ENCODE measurements around the gene ZNF410.

- no peak for TF ChIP-seq CTCF (IDR thresholded peaks at IDR 0.05)
- no peak for TF ChIP-seq POLR2A (IDR thresholded peaks at IDR 0.05)
Observed at GRCh38 chr14:73861073-73861472, 25.6 kb upstream of the ZNF410 start.
